Activated CD4-positive, alpha-beta T cell treated with anti-CD3 and anti-CD28 coated beads for 48 hours (primary cell): Measurements from ENCODE around the gene TAL1.

ENCODE experiments used
- DNase-seq: peaks from one replicate; pipeline ENCODE4 v3.0.0-alpha.2; 2020

Gene TAL1

DNA sequence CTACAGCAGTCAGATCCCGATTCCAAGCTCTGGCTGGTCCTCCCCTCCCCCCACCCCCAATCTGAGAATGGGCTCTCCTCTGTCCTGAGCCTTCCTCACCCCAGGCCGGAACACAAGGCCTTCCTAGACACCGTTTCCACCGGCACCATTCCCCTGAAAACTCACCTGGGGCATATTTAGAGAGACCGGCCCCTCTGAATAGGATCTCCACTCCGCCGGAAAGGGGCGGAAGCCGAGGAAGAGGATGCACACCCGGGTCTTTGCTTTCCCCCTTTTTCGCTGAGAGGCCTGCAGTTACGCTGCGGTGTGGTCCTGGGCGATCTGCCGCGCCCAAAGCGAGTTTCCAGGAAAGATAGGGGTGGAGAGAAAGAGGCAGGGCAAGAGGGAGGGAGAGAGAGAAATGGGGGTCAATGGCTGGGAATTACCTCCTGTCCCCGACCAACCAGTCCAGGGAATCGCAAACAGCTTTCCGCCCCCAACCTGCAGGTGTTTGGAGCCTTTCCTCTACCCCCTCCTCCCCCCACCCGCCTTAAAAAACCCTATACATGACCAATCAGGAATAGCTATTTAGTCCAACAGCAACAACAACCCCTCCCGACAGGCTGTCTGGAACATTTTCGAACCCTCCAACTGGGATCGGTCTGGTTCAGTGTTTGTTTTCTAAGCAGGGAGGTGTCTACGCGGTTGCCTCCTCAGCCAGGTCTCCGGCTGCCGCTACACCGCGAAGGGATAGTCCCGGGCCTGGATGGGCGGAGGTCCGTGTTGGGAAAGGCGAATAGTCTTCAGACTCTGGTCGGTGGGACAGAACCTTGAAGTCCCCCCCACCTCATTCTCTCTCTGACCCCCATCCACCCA, 2.8 kb downstream of the TAL1 start:
- no peak for DNase-seq

DNA sequence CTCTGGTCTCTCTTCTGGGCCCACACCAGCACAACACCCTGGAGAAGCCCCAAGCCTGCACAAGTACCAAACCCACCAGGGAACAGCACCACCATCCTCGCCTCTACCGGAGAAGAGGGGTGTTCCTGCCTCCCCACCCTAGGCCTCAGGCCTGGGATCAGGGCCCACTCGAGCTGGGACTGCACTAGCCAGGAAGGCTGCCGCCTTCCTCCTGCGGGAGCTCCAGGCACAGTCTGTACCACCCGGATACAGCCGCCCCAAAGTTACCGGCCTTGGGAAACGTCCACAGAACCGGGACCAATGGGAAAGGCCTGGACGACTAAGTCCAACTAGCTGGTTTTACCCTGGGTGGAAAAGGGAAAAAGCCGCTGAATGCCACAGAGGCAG, 3.4 kb downstream of the TAL1 start:
- DNase-seq: no peak

- DNase-seq: no peak
Measured at GRCh38 chr1:47227341-47228232, 4.4 kb downstream of the TAL1 start.

GRCh38 chr1:47226839-47227215, 5.2 kb downstream of the TAL1 start:
- DNase-seq: no peak

DNA sequence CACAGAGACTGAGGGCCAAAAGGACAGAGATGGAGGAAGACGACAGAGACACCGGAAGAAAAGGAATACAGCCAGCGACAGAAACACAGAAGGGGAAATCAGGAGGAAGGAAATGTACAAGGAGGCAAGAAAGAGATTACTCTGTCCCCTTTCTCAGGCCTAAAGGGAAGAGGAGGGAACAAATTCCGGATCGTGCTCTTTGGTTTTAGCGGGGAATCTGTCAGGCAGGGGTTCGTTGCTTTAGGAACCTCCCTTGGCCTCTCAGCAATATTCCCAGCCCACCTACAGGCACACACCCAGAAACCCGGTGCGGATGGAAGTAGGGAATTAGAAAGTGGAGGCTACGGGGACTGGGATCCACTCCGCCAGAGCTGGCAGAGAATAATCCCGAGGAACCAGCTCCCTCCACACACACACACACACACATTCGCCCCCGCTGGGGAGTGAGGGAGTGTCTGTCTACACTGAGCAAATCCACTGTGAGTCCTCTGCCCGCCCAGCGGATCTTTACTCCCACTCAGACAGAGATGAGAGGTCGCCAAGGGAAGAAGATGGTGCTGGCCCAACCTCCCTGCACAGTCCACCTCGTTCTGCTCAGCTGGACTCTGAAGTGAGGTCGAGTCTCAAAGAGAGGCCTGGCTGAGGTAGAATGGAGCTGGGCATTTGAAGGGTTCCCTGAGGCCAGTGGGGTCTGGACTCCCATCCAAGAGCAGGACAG, 5.7 kb downstream of the TAL1 start:
- no peak for DNase-seq

DNA sequence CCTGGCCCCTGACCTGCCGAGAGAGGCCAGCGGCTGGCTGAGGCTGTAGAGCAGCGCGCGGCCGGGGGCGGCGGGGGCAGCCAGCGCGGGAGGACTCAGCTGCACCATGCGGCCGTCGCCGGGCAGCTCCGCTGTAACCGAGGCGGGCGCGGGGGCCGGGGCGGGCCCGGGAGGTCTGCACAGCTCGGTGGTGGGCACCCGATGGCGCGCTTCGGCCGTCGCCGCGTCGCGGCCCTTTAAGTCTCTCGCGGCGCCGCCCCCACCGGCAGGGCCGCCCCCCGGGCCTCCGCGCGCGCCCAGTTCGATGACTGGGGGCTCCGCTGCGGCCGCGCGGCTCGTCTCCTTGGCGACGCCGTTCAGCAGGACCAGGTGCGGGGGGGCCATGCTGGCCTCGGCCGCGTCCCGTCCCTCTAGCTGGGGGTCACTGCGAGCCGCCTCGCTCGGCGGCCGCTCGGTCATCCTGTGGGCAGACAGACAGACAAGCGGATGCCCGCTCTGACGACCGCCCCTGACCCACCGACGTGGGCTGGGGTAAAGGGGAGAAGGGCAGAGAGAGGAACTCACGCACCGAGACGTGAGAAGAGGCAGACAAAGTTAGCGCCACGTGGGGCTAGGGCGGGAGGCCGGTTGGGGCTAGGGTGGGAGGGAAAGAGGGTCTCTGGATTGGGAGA, 6.5 kb downstream of the TAL1 start:
- no peak for DNase-seq

DNA sequence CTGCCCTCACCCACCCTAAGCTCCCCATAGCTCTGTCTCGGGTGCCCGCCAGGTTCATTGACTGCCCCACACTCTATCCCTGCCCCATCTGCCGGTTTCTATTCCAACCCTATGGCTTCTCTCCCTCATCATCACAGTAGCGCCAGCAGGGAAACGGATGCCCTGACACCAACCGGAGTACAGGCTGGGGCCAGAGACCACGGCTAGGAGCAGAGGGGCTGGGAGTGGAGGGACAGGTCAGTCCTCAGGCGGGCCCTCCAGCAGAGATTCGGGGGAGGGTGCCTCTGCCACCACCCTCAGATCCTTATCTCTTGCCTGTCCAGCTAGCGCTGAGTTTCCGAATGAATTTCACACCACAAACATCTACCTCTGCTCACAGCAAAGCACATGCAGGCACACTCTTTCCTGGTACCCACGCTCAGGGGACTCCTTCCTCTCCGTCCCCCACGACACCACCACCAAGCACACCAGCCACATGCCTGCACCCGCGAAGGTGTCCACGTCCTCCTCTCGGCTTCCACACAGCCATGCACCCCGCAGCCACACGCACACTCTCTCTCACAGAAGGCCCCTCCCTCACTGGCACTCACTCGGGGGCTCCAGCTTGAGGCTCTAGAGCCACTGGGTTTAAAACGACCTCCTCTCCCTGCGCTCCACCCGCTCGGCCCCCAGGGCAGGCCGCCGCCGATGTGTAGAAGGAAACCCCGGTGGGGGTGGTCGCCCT, 7.2 kb downstream of the TAL1 start:
- DNase-seq: no peak

GRCh38 chr1:47223921-47224675, 7.9 kb downstream of the TAL1 start:
- DNase-seq: no peak

GRCh38 chr1:47223174-47223920, 8.7 kb downstream of the TAL1 start:
- no peak for DNase-seq

DNA sequence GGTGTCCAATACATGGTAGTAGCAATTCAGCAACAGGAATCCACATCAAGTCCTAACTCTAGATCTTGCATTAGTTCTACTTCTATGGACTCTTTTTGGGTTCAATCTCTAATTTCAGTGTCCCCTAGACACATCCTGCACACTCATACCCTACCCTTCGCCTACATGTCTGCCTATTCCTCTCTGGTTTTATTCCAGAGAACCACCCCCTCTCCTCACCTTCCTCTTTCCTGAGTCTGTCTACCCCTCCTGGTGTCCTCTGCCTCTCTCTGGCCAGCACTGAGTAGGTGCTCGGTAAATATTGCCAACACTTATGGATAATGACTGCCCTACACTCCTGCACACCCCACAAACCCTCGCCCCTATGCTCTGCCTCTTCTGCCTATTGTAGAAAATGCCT, 9.5 kb downstream of the TAL1 start:
- DNase-seq: no peak

- no peak for DNase-seq
Measured at GRCh38 chr1:47219590-47220220, 12.3 kb downstream of the TAL1 start.

GRCh38 chr1:47219001-47219400, 13.0 kb downstream of the TAL1 start:
- no peak for DNase-seq

DNA sequence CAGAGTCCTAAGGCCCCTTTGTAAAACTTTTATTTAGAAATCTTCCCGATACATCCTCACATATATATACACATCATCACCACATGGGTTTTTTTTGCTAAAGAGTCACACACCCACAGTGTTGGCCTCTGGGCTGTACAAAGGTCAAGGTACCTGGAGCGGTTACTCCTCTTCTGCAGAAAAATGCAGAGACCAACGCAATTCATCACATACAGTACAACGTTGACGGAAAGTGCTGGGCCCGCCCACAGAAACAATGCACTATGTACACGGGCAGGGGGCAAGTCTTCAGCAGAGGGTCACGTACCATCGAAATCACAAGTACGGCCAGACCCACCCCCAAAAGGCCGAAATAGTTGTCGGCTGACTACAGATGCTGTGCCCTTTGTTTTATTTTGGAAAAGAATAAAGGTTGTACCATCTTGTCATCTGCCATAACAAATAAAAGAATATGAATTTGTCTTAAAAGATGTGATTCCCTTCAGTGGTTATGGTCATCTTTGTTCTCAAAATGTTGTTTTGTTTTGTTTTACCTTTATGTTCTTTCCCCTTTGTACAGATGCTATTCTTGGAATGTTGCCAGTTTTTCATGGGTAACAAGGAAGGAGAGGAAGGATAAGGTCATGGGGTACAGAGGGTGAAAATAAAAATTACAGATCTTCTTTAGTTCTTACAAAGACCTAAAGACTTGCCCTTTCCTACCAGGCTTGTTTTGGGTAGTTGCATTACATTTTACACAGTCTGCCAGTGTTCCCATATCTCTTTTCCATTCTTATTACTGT, 15.6 kb downstream of the TAL1 start:
- no peak for DNase-seq

DNA sequence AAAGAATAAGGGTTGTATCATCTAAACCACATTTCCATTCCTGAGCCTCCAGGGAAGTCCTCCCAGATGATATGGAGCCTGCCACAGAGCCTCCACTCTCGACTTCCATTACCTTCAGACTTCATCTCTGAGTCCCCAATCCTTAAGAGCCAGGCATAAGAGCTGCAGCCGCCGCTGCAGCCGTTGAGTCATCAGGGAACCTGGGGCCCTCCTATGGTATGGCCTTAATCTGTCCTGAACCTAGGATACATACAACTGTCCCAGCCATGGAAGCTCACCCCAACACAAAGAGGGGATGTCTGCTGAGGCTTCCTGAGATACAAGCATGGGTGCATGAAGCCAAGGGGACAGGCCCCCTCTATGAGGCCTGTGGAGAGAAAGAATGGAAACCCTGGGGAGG, 16.3 kb downstream of the TAL1 start:
- DNase-seq: no peak

GRCh38 chr1:47214549-47214948, 17.5 kb downstream of the TAL1 start:
- DNase-seq: no peak

DNA sequence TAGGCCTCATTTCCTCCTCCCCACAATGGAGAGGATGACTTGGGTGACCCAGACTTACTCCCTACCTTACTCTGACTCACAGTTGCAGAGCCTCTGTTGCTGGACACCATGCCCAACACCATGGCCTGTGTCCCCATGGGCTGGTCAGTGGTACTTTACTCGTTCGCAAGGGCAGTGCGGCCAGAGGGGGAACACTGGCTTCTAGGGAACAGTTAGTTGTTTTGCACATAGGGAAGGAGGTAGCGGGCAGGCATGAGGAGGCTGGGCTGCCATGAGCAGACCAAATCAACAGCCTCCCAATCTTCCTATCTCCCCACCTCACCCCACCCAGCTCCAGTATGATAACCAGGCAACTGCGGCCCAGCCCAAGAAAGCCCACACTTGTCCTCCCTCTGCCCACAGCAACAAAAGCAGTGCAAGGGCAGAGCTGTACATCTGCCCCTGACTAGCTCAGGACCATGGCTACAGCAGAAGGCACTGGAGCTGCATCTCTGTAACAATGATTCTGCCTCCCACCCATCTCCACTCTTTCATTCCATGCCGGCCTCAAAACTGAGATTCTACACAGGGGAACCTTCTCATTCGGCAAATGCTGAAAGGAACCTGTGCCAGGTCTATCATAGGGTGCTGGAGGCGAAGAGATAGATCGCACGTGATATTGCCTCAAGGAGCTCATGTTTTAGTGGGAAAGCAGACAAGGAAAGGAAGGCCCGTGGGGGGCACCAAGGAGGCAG, 18.6 kb downstream of the TAL1 start:
- DNase-seq: no peak

- DNase-seq: no peak
Measured at GRCh38 chr1:47212636-47213229, 19.3 kb downstream of the TAL1 start.

- no peak for DNase-seq
Measured at GRCh38 chr1:47211796-47212269, 20.2 kb downstream of the TAL1 start.
